Measurements from ENCODE around the gene ARL14EP.

- TF ChIP-seq CTCF (IDR thresholded peaks at IDR 0.05), result peak in 2 of 3 experiments; percentile 59 to 66
- TF ChIP-seq POLR2AphosphoS5 (IDR thresholded peaks at IDR 0.05; ENCODE audit: insufficient read depth in 1 of 2, low read depth in 1 of 2), result no peak
Observed at GRCh38 chr11:30346068-30346688, 23.3 kb downstream of the ARL14EP start.
